ENCODE results near the gene SERBP1.

SERBP1 gene

DNA sequence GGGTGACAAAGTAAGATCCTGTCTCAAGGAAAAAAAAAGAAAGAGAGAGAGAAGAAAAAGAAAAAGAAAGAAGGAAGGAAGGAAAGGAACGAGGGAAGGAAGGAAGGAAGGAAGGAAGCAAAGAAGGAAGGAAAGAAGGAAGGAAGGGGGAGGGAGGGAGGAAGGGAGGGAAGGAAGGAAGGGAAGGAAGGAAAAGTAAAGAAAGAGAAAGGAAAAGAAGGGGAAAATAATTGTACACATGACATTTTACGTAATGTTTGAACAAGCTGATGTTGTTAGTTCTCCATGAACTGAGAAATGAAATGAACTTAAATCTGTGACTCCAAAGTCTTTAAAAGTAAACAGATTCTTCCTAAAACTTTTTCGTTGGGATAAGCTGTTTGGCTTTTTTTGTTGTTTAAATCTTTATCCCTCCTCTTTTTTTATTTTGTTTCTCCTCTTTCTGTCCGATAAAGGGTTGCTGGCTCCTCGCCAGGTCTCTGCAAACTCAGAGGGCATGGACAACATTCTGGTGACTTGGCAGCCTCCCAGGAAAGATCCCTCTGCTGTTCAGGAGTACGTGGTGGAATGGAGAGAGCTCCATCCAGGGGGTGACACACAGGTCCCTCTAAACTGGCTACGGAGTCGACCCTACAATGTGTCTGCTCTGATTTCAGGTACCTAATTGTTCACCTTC lies 62.7 kb downstream of the SERBP1 start:
- peak; percentile 69 for DNase-seq (ENCODE audit: low spot score)
- peak; percentile 36; the same call in 1 of the 3 replicates for ATAC-seq (ENCODE audit: low read depth)
- H3K27me3 ChIP-seq (ENCODE audit: insufficient read depth, poor library complexity, severe bottlenecking) = no peaks in the 10 kb centered on the region
- TF ChIP-seq, protein P1, sequence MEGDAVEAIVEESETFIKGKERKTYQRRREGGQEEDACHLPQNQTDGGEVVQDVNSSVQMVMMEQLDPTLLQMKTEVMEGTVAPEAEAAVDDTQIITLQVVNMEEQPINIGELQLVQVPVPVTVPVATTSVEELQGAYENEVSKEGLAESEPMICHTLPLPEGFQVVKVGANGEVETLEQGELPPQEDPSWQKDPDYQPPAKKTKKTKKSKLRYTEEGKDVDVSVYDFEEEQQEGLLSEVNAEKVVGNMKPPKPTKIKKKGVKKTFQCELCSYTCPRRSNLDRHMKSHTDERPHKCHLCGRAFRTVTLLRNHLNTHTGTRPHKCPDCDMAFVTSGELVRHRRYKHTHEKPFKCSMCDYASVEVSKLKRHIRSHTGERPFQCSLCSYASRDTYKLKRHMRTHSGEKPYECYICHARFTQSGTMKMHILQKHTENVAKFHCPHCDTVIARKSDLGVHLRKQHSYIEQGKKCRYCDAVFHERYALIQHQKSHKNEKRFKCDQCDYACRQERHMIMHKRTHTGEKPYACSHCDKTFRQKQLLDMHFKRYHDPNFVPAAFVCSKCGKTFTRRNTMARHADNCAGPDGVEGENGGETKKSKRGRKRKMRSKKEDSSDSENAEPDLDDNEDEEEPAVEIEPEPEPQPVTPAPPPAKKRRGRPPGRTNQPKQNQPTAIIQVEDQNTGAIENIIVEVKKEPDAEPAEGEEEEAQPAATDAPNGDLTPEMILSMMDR (IDR thresholded peaks at IDR 0.05; ENCODE audit: poor library complexity, severe bottlenecking) = no peak
- H3K27ac ChIP-seq (ENCODE audit: poor library complexity, severe bottlenecking) = no peak overlapping the region
- H3K4me1 ChIP-seq (ENCODE audit: insufficient read depth, poor library complexity, severe bottlenecking) = peaks cover 16% of the 10 kb centered on the region
- H3K36me3 ChIP-seq (ENCODE audit: low read depth) = no peaks in the 10 kb centered on the region
- H3K9me3 ChIP-seq (ENCODE audit: severe bottlenecking) = no peaks in the 10 kb centered on the region
- no peak overlapping the region for H3K4me3 ChIP-seq (ENCODE audit: severe bottlenecking)

DNA sequence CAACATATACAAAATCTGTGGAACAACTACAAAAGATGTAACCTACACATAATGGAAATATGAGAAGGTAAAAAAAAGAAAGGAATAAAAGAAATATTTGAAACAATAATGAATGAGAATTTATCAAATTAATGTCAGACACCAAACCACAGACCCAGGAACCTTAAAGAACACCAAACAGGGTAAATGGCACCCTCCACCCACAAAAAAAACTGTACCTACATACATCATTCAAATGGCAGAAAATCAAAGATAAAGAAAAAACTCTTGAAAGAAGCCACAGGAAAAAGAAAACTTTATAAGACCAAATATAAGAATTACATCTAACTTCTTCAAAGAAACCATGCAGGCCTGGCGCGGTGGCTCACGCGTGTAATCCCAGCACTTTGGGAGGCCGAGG lies 68.6 kb downstream of the SERBP1 start:
- H3K9me3 ChIP-seq (ENCODE audit: severe bottlenecking) = no peaks in the 10 kb centered on the region
- no peak overlapping the region for H3K27ac ChIP-seq (ENCODE audit: poor library complexity, severe bottlenecking)
- peaks cover 5% of the 10 kb centered on the region for H3K4me1 ChIP-seq (ENCODE audit: insufficient read depth, poor library complexity, severe bottlenecking)
- ATAC-seq (ENCODE audit: low read depth) (no peak), DNase-seq (ENCODE audit: low spot score) (no peak)
- H3K36me3 ChIP-seq (ENCODE audit: low read depth) = no peaks in the 10 kb centered on the region
- TF ChIP-seq, protein P1 (IDR thresholded peaks at IDR 0.05; ENCODE audit: poor library complexity, severe bottlenecking) = no peak
- no peaks in the 10 kb centered on the region for H3K27me3 ChIP-seq (ENCODE audit: insufficient read depth, poor library complexity, severe bottlenecking)
- H3K4me3 ChIP-seq (ENCODE audit: severe bottlenecking) = no peak overlapping the region

GRCh38 chr1:67359592-67359991 lies 70.6 kb downstream of the SERBP1 start:
- no peak overlapping the region for H3K4me3 ChIP-seq (ENCODE audit: severe bottlenecking)
- TF ChIP-seq, protein P1 (IDR thresholded peaks at IDR 0.05; ENCODE audit: poor library complexity, severe bottlenecking) = no peak

More at GRCh38 chr1:67359592-67359991, 70.6 kb downstream of the SERBP1 start:
- Histone ChIP-seq H3K27me3 (ENCODE audit: insufficient read depth, poor library complexity, severe bottlenecking) (no peaks in the 10 kb centered on the region), H3K4me1 (ENCODE audit: insufficient read depth, poor library complexity, severe bottlenecking) (peaks cover 17% of the 10 kb centered on the region), H3K9me3 (ENCODE audit: severe bottlenecking) (no peaks in the 10 kb centered on the region), H3K27ac (ENCODE audit: poor library complexity, severe bottlenecking) (no peak overlapping the region), H3K36me3 (ENCODE audit: low read depth) (no peaks in the 10 kb centered on the region)
- DNase-seq (ENCODE audit: low spot score) (no peak), ATAC-seq (ENCODE audit: low read depth) (no peak)
